Right lobe of liver (tissue), 4 donors: ENCODE data around the gene TMEM18.

Experiments used
- POLR2A ChIP-seq: fragments of 450-650 bp; IDR thresholded peaks from one replicate; pipeline ENCODE4 v1.6.1; 2017; ENCODE audit warnings: antibody characterized with exemption, mild to moderate bottlenecking
- TF ChIP-seq, protein P1 (sequence below), 4 donors: fragments of 200-600 bp in 3 of 4; fragments of 450-650 bp in 1 of 4; IDR thresholded peaks; one replicate each; pipeline versions ENCODE4 v1.5.1 to v1.8.0; 2016 to 2022; ENCODE audit warnings: antibody characterized with exemption in 4 of 4, mild to moderate bottlenecking in 2 of 4
- donor health status: DM: no; HTN: no; CAD: no.
- donor health status: DM: no; HTN: no; CAD: no.
- donor health status: DM: no; HTN: yes; CAD: no.

DNA sequence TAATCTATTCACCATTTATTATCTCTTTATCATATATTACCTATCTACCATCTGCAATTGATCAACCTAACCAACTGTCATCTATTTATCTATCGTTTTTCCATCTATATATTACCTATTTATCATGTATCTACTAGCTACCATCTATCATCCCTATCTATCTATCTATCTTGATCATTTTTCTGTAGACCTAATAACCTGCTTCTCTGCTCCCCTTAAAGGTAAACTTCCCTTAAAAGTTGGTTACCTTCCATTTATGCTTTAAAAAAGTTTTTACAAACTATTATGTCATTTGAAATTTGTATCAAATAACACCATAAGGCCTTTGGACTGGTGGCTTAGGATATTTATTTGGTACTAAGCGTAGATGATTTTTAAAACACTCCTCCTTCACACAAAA, 47.2 kb downstream of the TMEM18 start:
- no peak for TF ChIP-seq POLR2A
- TF ChIP-seq, protein P1, sequence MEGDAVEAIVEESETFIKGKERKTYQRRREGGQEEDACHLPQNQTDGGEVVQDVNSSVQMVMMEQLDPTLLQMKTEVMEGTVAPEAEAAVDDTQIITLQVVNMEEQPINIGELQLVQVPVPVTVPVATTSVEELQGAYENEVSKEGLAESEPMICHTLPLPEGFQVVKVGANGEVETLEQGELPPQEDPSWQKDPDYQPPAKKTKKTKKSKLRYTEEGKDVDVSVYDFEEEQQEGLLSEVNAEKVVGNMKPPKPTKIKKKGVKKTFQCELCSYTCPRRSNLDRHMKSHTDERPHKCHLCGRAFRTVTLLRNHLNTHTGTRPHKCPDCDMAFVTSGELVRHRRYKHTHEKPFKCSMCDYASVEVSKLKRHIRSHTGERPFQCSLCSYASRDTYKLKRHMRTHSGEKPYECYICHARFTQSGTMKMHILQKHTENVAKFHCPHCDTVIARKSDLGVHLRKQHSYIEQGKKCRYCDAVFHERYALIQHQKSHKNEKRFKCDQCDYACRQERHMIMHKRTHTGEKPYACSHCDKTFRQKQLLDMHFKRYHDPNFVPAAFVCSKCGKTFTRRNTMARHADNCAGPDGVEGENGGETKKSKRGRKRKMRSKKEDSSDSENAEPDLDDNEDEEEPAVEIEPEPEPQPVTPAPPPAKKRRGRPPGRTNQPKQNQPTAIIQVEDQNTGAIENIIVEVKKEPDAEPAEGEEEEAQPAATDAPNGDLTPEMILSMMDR (IDR thresholded peaks at IDR 0.05), result no peak
